GM19193 (cell line): ENCODE results near the gene FGF14.

Experiments
- POLR2A ChIP-seq: IDR thresholded peaks from 4 replicates; pipeline ENCODE4 v1.6.1; 2011; ENCODE audit not compliant: insufficient read depth, insufficient read length; ENCODE audit errors: extremely low read depth

Gene FGF14

DNA sequence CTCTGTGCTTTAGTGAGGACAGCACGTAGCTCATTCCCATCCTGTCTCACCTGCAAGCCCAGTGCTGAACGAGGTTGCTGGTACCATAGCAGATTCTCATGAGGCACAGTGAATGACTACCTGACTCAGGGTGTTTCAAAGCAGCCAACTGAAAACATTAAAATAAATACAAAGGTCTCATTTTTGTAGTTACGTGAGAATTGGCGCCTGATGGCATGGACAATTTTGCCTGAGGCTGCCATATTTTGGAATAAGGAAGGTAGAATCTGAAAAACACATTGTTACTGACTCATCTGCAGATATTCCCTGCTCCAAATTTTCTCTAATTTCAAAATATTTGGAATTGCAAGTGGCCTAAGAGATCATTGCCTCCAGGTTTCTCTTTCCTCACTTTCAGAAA, 429.7 kb downstream of the FGF14 start:
- no peak for TF ChIP-seq POLR2A

DNA sequence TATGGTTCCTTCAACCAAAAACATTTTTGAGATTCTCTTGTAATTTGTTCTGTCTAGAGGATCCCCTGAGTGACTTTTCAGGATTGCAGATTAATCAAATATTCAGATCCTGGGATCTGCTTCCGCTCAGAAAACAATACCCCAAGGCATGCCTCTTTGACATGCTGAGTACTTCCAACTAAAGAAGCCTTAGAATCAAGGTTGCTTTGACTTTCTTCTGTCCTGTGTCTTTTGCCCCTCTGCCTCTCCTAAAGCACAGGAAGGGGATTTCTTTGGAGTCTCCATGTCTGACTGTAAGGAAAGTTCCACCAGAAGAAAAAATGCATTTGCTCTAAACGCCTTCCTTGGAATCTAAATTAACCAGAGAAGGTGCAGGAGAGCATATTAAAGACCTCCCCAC, 431.5 kb downstream of the FGF14 start:
- TF ChIP-seq POLR2A = no peak

DNA sequence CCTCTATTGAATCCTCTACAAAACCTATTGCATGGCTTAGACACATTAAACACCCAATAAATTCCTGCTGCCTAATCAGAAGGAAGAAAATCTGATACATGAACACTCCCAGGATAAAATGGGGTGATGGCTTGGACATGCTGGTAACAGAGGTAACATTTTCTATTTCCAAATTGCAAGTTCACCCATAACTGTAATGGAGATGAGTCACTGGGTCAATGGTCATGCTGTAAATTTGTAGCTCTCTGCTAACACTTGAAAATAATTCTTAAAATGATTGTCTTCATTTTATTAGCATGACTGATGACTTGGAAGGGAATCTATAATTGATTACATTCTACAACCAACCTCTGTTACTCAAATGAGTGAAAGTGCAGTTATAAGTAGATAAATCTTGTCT, 434.1 kb downstream of the FGF14 start:
- TF ChIP-seq POLR2A = no peak

DNA sequence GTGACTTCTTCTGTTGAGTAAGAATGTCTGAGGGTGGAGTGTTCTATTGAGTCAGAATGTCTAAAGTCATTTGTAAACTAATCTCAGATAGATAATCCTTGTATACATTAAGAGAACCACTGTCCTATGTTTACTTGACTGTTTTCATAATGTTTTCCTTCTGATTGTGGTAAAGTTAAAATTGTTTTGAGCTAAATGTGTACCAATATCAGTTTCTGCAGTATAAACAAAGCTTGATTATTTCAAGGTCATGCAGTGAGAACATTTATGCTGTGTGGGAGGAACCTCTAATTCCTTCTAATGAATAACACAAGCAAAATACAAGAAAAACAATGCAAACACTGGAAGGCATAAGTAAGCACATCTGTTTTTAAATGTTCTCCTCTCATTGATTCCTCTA, 434.6 kb downstream of the FGF14 start:
- TF ChIP-seq POLR2A = no peak

DNA sequence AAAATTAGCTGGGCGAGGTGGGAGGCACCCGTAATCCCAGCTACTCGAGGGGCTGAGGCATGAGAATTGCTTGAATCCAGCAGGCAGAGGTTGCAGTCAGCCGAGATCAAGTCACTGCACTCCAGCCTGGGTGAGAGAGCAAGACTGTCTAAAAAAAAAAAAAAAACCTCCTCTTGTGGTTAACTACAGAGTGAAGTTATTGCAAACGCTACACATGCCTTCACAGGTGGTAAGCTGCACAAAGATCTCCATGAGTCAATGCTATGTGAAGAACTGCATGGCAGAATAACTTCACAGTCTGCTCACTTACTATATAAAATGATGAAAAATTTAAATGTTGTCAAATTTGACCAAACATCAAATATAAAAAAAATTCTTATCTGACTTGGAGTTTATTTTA, 436.8 kb downstream of the FGF14 start:
- TF ChIP-seq POLR2A = no peak

DNA sequence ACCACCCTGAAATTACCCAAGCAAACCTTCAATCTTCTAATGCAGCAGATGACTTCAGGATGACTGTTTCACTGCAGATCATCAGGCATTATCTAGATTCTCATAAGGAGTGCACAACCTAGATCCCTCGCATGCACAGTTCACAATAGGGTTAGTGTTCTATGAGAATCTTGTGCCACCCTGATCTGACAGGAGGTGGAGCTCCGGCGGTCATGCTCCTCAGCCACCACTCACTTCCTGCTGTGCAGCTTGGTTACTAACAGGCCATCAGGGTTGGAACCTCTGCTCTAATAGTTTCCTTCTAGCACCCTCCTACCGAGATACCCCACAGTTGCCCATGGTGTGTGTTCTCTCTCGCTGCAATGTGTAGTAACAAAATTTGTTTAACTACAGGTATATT, 442.8 kb downstream of the FGF14 start:
- TF ChIP-seq POLR2A = no peak

DNA sequence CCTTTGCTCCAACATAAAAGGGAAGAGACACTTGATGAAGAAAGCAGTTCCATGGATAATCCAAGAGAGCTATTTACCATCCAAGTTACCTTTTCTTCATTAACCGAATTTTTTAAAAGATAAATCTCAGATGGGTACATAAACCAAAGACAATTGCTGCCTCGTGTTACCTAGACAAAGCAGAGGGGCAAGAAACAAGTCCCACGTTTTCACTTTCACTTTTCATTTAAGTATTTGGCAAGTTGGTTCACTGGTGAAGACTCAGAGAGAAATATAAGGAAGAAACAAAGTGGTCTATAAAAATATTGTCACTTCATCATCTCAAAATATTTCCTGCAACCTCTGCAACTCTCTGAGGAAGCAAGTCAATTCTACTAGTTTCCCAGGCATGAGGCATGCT, 446.1 kb downstream of the FGF14 start:
- TF ChIP-seq POLR2A = no peak

DNA sequence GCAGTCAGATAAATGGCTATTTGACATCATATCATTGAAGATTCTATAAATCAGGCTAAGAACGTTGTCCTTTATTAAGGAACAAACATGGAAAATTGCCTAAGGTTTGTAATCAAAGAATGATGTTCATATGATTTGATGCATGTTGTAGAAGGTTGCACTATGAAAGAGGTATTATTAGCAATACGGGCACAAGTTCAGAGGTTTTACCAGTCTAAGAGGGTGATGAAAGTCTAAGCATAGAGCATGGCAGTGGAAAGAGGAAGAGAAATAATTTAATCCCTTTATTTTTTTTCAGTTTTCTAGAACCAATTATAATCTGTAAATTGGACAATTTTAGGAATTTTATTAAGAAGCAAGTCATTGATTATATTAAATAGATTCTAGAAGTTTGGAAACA, 450.7 kb downstream of the FGF14 start:
- TF ChIP-seq POLR2A = no peak

DNA sequence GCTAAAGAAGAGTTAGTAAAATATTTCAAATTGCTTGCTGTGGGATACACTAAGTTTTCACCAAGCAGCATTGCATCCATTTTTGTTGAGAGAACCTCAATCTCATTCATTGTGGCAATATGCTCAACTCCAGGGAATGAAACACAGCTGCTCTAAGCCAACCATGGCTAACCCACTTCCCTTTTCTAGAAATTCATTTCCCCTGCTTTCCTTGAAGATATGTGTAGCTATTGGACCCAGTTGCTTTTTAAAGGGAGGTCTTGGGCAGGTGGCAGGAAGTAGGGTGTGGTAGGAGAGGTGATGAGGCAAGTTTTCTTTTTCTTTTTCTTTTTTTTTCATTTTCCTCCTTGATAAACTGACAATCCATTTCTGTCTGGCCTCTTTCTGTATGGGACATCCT, 452.2 kb downstream of the FGF14 start:
- TF ChIP-seq POLR2A = no peak

DNA sequence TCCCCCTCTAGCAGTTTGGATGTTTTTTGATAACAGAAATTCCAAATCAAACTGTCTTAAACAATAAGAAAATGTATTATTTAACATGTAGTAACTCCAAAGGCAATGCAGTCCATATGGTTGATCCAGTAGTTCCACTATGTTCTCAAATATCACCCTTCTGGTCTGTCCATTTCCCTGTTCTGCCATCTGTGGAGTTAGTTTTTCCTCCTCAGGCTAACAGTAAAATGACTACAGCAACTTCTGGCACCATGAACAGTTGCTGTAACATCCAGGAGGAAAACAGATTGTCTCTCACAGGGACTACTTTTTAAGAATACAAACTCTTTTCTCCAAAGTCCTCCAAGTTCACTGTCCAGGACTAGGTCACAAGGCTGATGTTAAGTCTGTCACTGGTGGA, 455.4 kb downstream of the FGF14 start:
- TF ChIP-seq POLR2A = no peak

DNA sequence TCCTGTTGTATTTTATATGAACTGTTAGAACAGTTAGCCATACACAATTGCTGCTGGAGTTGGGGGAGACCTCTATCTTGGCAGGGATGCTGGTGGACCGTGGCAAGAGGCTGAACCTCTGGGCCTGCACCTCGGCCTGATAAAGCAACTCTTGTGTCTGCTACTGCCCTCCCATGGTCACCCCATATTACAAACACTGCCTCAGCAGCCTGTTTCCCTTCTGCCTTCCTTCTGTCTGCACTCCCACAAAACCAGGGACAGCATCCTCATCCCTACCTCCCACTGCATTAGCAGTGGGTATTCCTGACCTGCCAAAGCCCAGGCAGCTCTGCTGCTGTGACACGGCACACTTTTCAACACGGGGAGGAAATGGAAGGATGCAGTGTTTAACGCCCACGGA, 456.4 kb downstream of the FGF14 start:
- TF ChIP-seq POLR2A = no peak

DNA sequence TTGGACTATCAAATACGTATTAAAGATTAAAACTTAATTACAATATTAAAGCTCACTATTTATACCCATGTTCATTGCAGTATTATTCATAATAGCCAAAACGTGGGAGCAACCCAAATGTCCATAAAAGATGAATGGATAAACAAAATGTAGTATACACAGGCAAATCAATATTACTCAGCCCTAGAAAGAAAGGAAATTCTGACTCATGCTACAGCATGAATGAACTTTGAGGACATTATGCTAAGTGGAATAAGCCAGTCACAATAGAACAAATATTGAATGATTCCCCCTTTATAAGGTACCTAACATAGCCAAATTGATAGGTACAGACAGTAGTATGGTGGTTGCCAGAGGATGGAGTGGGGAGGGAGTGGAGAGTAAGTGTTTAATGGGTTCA, 457.3 kb downstream of the FGF14 start:
- no peak for TF ChIP-seq POLR2A

DNA sequence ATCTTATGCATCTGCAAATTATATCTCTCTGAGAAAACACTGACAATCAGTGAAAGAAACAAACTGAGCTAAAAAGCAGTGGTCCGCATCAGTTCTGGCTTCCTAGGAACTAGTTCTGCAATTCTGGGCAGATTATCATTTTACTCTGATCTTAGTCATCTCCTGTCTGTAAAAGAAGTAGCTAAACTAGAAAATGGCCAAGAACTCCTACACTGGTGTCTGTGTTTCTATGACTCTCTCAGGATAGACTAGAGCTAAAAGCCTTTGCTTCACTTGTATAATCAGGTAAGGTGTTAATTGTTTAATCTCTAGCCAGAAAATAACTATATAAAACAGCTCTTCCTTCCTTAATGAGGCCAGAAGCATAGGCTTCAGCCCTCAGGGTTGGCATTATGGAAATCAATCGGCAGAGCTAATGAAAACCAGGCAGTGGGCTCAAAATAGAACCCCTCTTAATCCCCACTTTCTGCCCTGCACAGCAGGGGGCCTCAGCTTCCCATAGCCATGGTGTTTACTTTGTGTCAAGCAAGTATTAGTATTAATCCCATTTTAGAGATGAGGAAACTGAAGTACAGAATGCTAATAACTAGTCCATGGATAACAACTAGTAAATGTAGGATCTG, 459.2 kb downstream of the FGF14 start:
- no peak for TF ChIP-seq POLR2A

DNA sequence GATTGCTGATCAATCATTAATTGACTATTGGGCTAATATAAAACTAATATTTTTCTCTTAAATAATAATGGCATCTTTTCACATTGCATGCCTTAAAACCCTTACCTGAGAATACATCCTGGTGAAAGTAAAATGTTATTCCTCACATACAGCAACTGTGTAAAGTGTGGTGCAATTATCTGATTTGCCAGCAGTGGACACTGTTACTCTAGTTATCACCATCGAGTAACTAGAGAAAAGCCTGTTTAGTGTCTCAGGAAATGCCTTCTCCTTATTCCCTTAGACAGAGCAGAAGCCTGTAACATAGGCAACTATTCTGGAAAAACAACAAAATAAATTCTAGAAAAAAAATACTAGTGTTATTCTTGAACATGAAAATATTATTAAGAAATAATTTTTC, 459.8 kb downstream of the FGF14 start:
- no peak for TF ChIP-seq POLR2A

DNA sequence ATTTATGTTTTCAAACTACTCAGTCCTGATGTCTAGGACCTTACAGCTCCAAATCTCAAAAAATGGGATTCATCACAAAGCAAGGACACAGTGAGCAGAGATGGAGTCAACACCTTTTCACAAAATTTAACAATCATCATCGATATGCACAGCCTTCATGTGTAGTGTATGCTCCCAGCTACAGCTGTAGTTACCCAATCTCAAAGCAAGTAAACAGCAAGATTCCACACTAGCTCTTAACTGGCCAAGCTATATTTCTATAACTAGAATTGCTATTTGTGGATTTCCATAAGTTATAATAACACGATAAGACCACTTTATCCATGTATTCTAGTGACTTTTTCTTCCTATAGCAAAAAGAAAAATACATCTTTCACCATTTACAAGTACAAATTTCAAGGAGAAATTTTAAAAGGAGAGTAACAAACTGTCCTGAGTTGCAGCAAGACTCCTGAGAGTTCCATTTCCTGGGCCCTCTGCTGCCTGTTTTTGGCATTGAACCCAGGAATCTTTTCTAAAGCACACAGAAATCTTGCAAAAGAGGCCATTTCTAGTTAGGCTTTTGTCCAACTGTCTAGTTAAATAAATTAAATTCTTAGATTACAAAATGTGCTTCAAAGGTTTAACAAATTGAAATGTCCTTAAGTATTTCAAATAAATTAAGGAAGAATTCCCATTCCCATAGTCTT, 460.6 kb downstream of the FGF14 start:
- TF ChIP-seq POLR2A = no peak

DNA sequence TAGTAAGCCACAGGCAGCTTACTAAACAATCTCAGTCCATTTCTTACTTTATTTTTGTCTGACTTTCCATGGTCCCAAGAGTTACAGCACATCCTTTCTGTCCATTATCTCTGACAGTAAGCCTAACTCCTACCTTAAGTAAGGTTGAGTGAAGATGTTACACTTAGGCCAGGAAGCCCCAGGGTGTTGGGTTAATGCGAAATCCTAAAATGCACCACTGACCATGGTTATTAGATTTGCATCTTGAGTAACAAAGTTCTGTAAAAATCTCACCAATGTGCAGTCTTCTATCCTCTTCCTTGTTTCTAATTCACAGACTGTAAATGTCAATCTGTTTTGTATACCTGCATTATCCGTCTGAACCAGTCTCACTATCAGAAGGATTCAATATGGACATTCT, 462.5 kb downstream of the FGF14 start:
- TF ChIP-seq POLR2A = no peak

DNA sequence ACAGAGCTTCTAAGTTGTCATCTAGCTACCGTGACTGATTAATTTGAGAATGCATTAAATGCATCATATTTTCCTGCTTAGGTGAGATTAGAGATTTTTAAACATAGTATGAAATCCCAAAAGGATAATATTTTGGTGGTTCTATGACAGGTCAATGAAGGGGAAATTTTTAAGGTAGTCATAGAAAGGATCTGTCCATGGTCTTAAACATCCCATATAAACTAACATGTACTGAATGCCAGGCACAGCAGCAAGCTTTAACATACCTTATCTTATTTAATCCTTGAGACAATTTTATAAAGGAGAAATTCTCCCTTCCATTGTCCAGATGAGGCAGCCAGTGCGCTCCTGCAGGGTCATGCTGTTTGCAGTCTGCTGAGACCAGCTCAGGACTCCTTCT, 466.0 kb downstream of the FGF14 start:
- no peak for TF ChIP-seq POLR2A

DNA sequence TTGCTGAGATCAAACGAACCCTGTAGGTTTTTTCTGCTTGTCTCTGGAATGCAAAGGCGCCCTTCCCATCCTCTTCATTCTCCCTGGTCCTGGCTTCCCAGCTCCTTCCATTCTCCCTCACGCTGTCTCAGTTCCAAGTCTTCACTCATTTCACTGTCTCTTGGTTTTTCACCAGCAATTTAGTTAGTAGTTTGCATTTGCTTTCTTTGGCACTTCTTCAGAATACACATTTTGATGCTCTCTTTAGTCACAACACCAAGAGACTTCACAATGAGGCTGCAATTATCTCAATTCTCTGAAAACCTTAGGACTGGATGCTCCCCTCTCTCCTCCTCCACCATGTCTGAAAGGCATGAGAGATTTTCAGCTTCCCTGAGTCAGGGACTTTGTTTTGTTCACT, 470.7 kb downstream of the FGF14 start:
- no peak for TF ChIP-seq POLR2A

DNA sequence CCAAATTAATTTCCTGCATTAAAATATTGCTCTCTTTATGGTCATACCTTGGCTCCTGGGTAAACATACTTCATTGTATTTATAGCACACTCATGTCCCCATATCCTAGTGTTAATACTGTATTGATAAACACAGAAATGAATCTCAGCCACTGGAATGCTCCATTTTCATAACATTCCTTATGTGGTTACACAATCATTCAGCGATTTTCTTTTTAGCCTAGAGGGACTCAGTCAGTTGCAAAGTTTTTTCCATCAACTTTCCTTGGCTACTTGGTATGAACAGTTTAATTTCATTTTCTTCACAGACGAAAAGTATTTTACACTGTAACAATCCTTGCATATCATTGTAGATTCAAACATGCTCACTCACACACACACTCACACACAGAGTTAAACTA, 471.5 kb downstream of the FGF14 start:
- TF ChIP-seq POLR2A = no peak
